Right lobe of liver (tissue), 4 donors: ENCODE measurements around the gene NR5A1.

Experiments used
- CTCF ChIP-seq, 4 donors: fragments of 200-600 bp in 3 of 4; fragments of 450-650 bp in 1 of 4; IDR thresholded peaks; one replicate each; pipeline versions ENCODE4 v1.5.1 to v1.8.0; 2016 to 2022; ENCODE audit warnings: antibody characterized with exemption in 4 of 4, mild to moderate bottlenecking in 2 of 4
- POLR2A ChIP-seq: fragments of 450-650 bp; IDR thresholded peaks from one replicate; pipeline ENCODE4 v1.6.1; 2017; ENCODE audit warnings: antibody characterized with exemption, mild to moderate bottlenecking
- donor health status: DM: no; HTN: no; CAD: no.
- donor health status: DM: no; HTN: no; CAD: no.
- donor health status: DM: no; HTN: yes; CAD: no.

- TF ChIP-seq CTCF (IDR thresholded peaks at IDR 0.05) (no peak), POLR2A (no peak)
Observed at GRCh38 chr9:124487260-124488182, 19.7 kb downstream of the NR5A1 start.
